PC-9 (cell line): ENCODE results near the gene ITM2C. TPM values are rescaled to one million over a fixed set of nuclear protein-coding genes. Genes with fewer than 3 reads are reported as not detected.
A peak's percentile ranks its signal among the peaks of the same experiment; 100 is the strongest.

Experiments
- BruUV-seq: library from RNA; stranded (reverse); fragments of 400-500 nt; replicated peaks from 2 replicates; lab custom pipeline; 2021; lab: Mats Ljungman, UMichigan
- CTCF ChIA-PET: fragments of 300-600 bp; sonication (Branson Sonifier 250); formaldehyde crosslinking; loops from one replicate; lab custom pipeline; 2022; ENCODE audit warnings: antibody characterized with exemption; lab: Charles Lee
- POLR2A ChIA-PET: fragments of 300-600 bp; sonication (Branson Sonifier 250); formaldehyde crosslinking; loops from one replicate; lab custom pipeline; 2022; ENCODE audit warnings: antibody characterized with exemption; ENCODE audit not compliant: unreplicated experiment; lab: Charles Lee
- DNase-seq, 2 experiments: peaks; one replicate each; pipeline versions ENCODE4 v3.0.0 to v3.0.0-alpha.2; 2015 to 2022; ENCODE audit warnings: mixed read lengths in 1 of 2
- H2AFZ ChIP-seq: fragments of 200-600 bp; sonication (generic); 2 replicates; pipeline ENCODE4 v1.8.1; 2017; ENCODE audit warnings: antibody characterized with exemption
- H3F3A ChIP-seq: fragments of 200-600 bp; sonication (generic); 2 replicates; pipeline ENCODE4 v1.8.1; 2017; ENCODE audit warnings: antibody characterized with exemption, mild to moderate bottlenecking, low read depth; ENCODE audit not compliant: insufficient read depth
- H3K27ac ChIP-seq: fragments of 200-600 bp; sonication (generic); 2 replicates; pipeline ENCODE4 v1.6.1; 2016; ENCODE audit warnings: mixed run types
- H3K27me3 ChIP-seq: fragments of 200-600 bp; sonication (generic); 2 replicates; pipeline ENCODE4 v1.6.1; 2016; ENCODE audit warnings: low read depth, mixed run types; ENCODE audit not compliant: insufficient read depth
- H3K36me3 ChIP-seq: fragments of 200-600 bp; sonication (generic); 2 replicates; pipeline ENCODE4 v1.6.1; 2016; ENCODE audit warnings: low read depth, mixed run types
- H3K4me1 ChIP-seq: fragments of 200-600 bp; sonication (generic); replicated peaks from 2 replicates; pipeline ENCODE4 v1.6.1; 2016; ENCODE audit warnings: mixed run types; ENCODE audit not compliant: insufficient read depth
- H3K4me2 ChIP-seq: fragments of 200-600 bp; sonication (generic); 2 replicates; pipeline ENCODE4 v1.6.1; 2017; ENCODE audit warnings: mixed run types
- H3K4me3 ChIP-seq: fragments of 200-600 bp; sonication (generic); 2 replicates; pipeline ENCODE4 v1.6.1; 2016; ENCODE audit warnings: mixed run types
- H3K79me2 ChIP-seq: fragments of 200-600 bp; sonication (generic); 2 replicates; pipeline ENCODE4 v1.6.1; 2017; ENCODE audit warnings: low read depth, mixed run types
- H3K9me2 ChIP-seq: fragments of 200-600 bp; sonication (generic); 2 replicates; pipeline ENCODE4 v1.8.1; 2017; ENCODE audit warnings: mild to moderate bottlenecking; ENCODE audit not compliant: insufficient read depth
- H3K9me3 ChIP-seq: fragments of 200-600 bp; sonication (generic); 2 replicates; pipeline ENCODE4 v1.8.1; 2016; ENCODE audit warnings: low read depth; ENCODE audit not compliant: insufficient read depth
- H4K20me1 ChIP-seq: fragments of 200-600 bp; sonication (generic); 2 replicates; pipeline ENCODE4 v1.8.1; 2017; ENCODE audit not compliant: insufficient read depth
- EZH2 ChIP-seq: fragments of 200-600 bp; sonication (generic); IDR thresholded peaks from 2 replicates; pipeline ENCODE4 v1.8.0; 2017; ENCODE audit warnings: antibody characterized with exemption, low read depth
- intact Hi-C: fragments of 100-400 bp; cut with micrococcal nuclease; formaldehyde crosslinking; loops from one replicate; pipeline ENCODE4 v1.10.0; 2022; ENCODE audit not compliant: unreplicated experiment
- total RNA-seq: library from RNA; stranded (reverse); gene quantifications from 2 replicates; pipeline ENCODE4 v1.2.3, GENCODE V29; 2021
- TF ChIP-seq, protein P1 (sequence below): fragments of 200-600 bp; sonication (generic); conservative IDR thresholded peaks from 2 replicates; pipeline ENCODE4 v1.6.1; 2017; ENCODE audit warnings: mixed run types, antibody characterized with exemption, mild to moderate bottlenecking, moderate library complexity

ITM2C gene
- total RNA-seq, 1 experiment from 2014 or later: 76.0 TPM

DNA sequence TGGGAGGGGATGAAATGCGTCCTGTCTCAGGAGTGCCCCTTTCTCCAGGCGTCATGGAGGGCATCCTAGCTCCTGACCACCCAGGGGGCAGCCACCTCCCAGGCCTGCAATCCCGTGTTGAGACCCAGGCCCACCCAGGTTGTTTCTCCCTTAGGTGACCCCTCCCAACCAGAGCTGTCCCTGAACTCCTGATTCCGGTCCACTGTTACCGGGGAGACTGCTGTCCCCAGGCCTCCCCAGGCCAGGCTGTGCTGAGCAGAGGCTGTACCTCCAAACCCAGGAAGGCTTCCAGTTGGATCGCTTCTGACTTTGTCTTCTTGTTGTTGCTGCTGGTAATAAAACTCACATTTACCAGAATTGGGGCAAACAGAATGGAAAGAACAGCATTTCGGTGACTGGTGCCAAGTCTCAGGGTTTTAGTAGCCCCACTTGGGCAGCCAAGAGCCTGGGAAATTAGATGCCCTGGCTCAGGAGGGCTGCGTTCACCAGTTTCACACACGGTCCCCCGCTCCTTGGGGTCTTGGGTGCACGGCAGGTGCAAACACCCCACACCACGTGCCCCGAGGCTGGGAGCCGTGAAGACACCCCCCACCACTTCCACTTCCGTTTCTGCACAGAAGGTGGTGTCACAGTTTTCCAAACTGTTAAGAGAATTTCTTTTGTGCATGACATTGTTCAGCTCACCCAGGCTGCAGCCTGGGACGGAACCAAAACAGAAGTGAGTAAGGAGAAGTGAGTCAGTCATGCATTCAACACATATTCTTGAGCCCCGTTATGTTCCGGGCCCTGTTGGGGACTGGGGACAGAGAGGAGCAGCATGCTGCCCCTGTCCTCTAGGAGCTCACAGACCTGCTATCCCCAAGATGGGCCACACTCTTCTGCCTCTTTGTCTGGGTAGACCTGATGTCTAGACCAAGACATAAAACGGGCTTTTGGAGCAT lies 29.4 kb downstream of the ITM2C start:
- H2AFZ ChIP-seq: no peak overlapping the region
- intact Hi-C loops: no loop called here

DNA sequence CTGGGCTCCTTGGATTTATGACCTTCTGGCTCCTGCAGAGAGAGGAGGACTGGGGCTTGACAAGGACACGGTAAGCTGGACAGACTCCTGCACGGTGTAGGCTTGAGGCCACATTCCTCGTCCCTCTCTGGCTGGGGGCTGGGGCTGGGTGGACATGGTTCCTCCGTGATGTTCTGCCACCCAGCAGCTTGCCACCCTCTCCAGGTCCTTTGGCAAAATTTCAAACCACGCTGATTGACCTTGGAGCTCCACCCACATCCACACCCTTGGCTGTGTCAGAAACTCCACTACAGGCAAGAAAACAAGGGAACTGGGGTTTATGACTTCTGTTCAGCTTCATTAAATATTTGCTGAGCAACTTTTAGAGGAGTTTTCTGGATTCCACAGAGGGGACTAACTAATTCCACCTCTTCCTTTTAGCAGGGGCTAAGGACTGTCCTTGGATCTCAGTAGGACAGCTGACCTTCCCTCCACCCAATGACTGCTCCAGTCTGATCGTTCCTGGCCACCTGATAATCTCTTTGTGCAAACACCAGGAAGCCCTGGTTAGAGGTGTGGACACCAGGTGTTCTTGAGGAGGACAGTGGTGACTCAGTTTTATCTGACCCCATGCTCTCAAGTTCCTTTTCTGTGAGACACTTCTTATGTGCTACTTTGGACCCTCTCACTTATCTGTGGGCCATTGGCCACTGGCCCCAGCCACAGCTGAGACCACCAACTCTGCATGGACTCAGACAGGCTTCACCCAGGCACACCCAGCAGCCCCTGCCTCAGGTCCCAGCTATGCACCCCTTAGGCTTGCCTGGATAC lies 31.0 kb downstream of the ITM2C start:
- POLR2A ChIA-PET: no interaction called here
- CTCF ChIA-PET: no interaction called here
- Histone ChIP-seq H4K20me1 (no peaks in the 10 kb centered on the region), H3K36me3 (no peaks in the 10 kb centered on the region), H3K27ac (no peak overlapping the region), H3K9me2 (no peaks in the 10 kb centered on the region), H3K4me1 (peaks cover 9% of the 10 kb centered on the region; the same call in 1 of the 2 replicates), H3K79me2 (no peaks in the 10 kb centered on the region), H3K4me3 (no peak overlapping the region), H3F3A (no peaks in the 10 kb centered on the region), H3K9me3 (no peaks in the 10 kb centered on the region), H3K27me3 (peaks cover 37% of the 10 kb centered on the region), H3K4me2 (peak overlapping the region; percentile 50), H2AFZ (no peak overlapping the region)
- DNase-seq: peak; percentile 39 to 57
- no peak for TF ChIP-seq EZH2
- TF ChIP-seq, protein P1, sequence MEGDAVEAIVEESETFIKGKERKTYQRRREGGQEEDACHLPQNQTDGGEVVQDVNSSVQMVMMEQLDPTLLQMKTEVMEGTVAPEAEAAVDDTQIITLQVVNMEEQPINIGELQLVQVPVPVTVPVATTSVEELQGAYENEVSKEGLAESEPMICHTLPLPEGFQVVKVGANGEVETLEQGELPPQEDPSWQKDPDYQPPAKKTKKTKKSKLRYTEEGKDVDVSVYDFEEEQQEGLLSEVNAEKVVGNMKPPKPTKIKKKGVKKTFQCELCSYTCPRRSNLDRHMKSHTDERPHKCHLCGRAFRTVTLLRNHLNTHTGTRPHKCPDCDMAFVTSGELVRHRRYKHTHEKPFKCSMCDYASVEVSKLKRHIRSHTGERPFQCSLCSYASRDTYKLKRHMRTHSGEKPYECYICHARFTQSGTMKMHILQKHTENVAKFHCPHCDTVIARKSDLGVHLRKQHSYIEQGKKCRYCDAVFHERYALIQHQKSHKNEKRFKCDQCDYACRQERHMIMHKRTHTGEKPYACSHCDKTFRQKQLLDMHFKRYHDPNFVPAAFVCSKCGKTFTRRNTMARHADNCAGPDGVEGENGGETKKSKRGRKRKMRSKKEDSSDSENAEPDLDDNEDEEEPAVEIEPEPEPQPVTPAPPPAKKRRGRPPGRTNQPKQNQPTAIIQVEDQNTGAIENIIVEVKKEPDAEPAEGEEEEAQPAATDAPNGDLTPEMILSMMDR: no peak
- intact Hi-C loops: no loop called here
- BruUV-seq: no TSS peak

More for the DNA sequence above, 29.4 kb downstream of the ITM2C start:
- no peak for DNase-seq
- H3K27me3 ChIP-seq: peaks cover 22% of the 10 kb centered on the region
- no peaks in the 10 kb centered on the region for H3K9me2 ChIP-seq
- H4K20me1 ChIP-seq: no peaks in the 10 kb centered on the region
- H3K4me1 ChIP-seq: peaks cover 9% of the 10 kb centered on the region; the same call in 1 of the 2 replicates
- no peak overlapping the region for H3K27ac ChIP-seq
- H3K36me3 ChIP-seq: no peaks in the 10 kb centered on the region
- H3K9me3 ChIP-seq: no peaks in the 10 kb centered on the region
- no peak overlapping the region for H3K4me3 ChIP-seq
- H3K79me2 ChIP-seq: no peaks in the 10 kb centered on the region
- ChIA-PET POLR2A (interaction anchor here (0.6 kb wide), 1 partner anchor 1534 kb away, joined by 3 read pairs; no protein-coding TSS in a partner anchor), CTCF (no interaction called here)
- TF ChIP-seq EZH2: no peak
- TF ChIP-seq, protein P1: no peak
- no peak overlapping the region for H3K4me2 ChIP-seq
- no TSS peak for BruUV-seq
- H3F3A ChIP-seq: no peaks in the 10 kb centered on the region

DNA sequence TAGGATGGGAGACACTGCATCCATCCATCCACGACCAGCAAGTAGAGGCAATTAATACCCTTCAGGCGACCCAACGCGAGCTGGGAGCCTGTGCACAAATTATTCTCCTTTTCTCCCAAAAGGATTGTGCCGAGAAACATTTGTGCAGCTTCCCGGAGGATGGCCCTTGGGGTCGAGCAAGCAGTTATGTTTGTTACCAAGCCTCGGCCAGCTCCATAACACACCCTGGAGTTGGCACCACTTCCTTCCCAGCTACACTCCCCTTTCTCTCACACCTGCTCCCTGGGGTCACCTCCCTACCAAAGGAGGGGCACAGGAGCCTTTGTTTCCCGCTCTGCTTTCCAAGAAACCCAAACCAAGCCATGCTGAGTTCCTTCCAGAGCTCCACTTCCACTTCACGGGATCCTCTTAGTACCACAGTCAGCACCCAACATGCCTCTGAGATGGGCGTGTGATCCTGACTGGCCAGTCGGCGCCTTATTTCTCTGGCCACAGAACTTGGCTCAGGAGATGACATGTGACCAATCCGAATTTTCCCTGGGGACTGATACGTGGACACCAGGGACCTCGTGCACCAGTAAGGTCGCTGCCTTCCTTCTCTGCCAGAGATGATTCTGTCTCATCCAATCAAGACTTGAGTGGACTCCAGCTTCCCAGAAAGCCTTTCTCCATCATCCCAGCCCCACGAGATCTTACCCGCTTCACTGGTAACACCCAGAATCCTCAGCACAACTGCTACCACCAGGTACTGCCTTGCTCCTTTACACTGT lies 31.8 kb downstream of the ITM2C start:
- BruUV-seq: no TSS peak
- Histone ChIP-seq H3K79me2 (no peaks in the 10 kb centered on the region), H3F3A (no peaks in the 10 kb centered on the region), H3K27ac (no peak overlapping the region), H3K36me3 (no peaks in the 10 kb centered on the region), H2AFZ (no peak overlapping the region), H3K9me3 (no peaks in the 10 kb centered on the region), H3K4me3 (no peak overlapping the region), H3K27me3 (peaks cover 45% of the 10 kb centered on the region), H4K20me1 (no peaks in the 10 kb centered on the region), H3K4me2 (no peak overlapping the region), H3K4me1 (peaks cover 9% of the 10 kb centered on the region; the same call in 1 of the 2 replicates), H3K9me2 (no peaks in the 10 kb centered on the region)
- DNase-seq: no peak
- intact Hi-C loops: no loop called here
- TF ChIP-seq, protein P1: no peak
- no peak for TF ChIP-seq EZH2
- ChIA-PET POLR2A (no interaction called here), CTCF (no interaction called here)
